ENCODE results near the gene TAMALIN.

The TAMALIN gene

DNA sequence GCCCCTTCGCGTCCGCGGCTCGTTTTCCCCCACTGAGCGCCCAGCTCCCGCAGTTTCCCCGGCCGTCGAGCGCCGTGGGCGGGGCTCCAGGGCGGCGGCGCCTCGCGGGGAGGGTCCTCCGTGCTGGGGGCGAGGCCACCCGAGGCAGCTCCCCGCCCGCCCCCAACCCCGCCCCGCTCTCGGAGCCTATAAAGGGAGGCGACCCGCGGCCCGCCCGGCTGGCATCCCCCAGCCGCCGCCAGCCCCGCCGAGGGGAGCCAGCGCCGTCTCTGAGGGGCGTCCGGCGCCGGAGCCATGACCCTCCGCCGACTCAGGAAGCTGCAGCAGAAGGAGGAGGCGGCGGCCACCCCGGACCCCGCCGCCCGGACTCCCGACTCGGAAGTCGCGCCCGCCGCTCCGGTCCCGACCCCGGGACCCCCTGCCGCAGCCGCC lies at the start of gene TAMALIN:
TAMALIN (plus strand) TSS at position 221 of the 432 bp plus-strand sequence; CDS start at position 295, 74 bp downstream.
- H3K9me3 Mint-ChIP-seq, result no peaks in the 10 kb centered on the region
- H3K4me3 Mint-ChIP-seq, result peak within 1 kb of the TSS; percentile 83
- DNase-seq (ENCODE audit: low spot score in 2 of 2) (peak in 1 of 2 donors; percentile 68), ATAC-seq (peak; percentile 73)
- peak within 1 kb of the TSS; percentile 83 for H3K27ac Mint-ChIP-seq
- H3K36me3 Mint-ChIP-seq, result peaks cover 28% of the 10 kb centered on the region
- peaks cover 32% of the 10 kb centered on the region for H3K4me1 Mint-ChIP-seq

- DNase-seq (ENCODE audit: low spot score in 2 of 2) (no peak), ATAC-seq (no peak)
- H3K36me3 Mint-ChIP-seq, result no peaks in the 10 kb centered on the region
- no peaks in the 10 kb centered on the region for H3K9me3 Mint-ChIP-seq
- no peak overlapping the region for H3K4me3 Mint-ChIP-seq
- no peak overlapping the region for H3K27ac Mint-ChIP-seq
- peaks cover 28% of the 10 kb centered on the region for H3K4me1 Mint-ChIP-seq
Measured at GRCh38 chr12:51958542-51958941, 48.2 kb upstream of the TAMALIN start.

GRCh38 chr12:51959211-51959610 lies 47.5 kb upstream of the TAMALIN start:
- no peak for ATAC-seq
- no peak overlapping the region for H3K4me3 Mint-ChIP-seq
- no peak for DNase-seq (ENCODE audit: low spot score in 2 of 2)
- H3K9me3 Mint-ChIP-seq, result no peaks in the 10 kb centered on the region
- H3K36me3 Mint-ChIP-seq, result no peaks in the 10 kb centered on the region
- peaks cover 21% of the 10 kb centered on the region for H3K4me1 Mint-ChIP-seq
- H3K27ac Mint-ChIP-seq, result peak overlapping the region; percentile 15

GRCh38 chr12:51959921-51960320 lies 46.8 kb upstream of the TAMALIN start:
- no peaks in the 10 kb centered on the region for H3K36me3 Mint-ChIP-seq

GRCh38 chr12:51960488-51960887 lies 46.3 kb upstream of the TAMALIN start:
- DNase-seq (ENCODE audit: low spot score in 2 of 2) (no peak), ATAC-seq (no peak)
- H3K4me3 Mint-ChIP-seq, result no peak overlapping the region
- H3K36me3 Mint-ChIP-seq, result no peaks in the 10 kb centered on the region
- H3K4me1 Mint-ChIP-seq, result peaks cover 19% of the 10 kb centered on the region
- H3K9me3 Mint-ChIP-seq, result no peaks in the 10 kb centered on the region
- no peak overlapping the region for H3K27ac Mint-ChIP-seq

More at GRCh38 chr12:51959921-51960320, 46.8 kb upstream of the TAMALIN start:
- H3K4me1 Mint-ChIP-seq, result peaks cover 20% of the 10 kb centered on the region
- H3K9me3 Mint-ChIP-seq, result no peaks in the 10 kb centered on the region
- ATAC-seq, result no peak
- H3K27ac Mint-ChIP-seq, result no peak overlapping the region
- DNase-seq (ENCODE audit: low spot score in 2 of 2), result no peak
- no peak overlapping the region for H3K4me3 Mint-ChIP-seq

- H3K27ac Mint-ChIP-seq, result no peak overlapping the region
- peaks cover 15% of the 10 kb centered on the region for H3K4me1 Mint-ChIP-seq
- no peaks in the 10 kb centered on the region for H3K9me3 Mint-ChIP-seq
- no peak for DNase-seq (ENCODE audit: low spot score in 2 of 2)
- H3K36me3 Mint-ChIP-seq, result no peaks in the 10 kb centered on the region
- no peak overlapping the region for H3K4me3 Mint-ChIP-seq
- ATAC-seq, result no peak
Measured at GRCh38 chr12:51960890-51961289, 45.9 kb upstream of the TAMALIN start.

GRCh38 chr12:51961834-51962233 lies 44.9 kb upstream of the TAMALIN start:
- H3K9me3 Mint-ChIP-seq, result no peaks in the 10 kb centered on the region
- no peaks in the 10 kb centered on the region for H3K36me3 Mint-ChIP-seq
- no peak for ATAC-seq
- H3K27ac Mint-ChIP-seq, result no peak overlapping the region
- no peak for DNase-seq (ENCODE audit: low spot score in 2 of 2)
- H3K4me3 Mint-ChIP-seq, result no peak overlapping the region
- peaks cover 12% of the 10 kb centered on the region for H3K4me1 Mint-ChIP-seq

DNA sequence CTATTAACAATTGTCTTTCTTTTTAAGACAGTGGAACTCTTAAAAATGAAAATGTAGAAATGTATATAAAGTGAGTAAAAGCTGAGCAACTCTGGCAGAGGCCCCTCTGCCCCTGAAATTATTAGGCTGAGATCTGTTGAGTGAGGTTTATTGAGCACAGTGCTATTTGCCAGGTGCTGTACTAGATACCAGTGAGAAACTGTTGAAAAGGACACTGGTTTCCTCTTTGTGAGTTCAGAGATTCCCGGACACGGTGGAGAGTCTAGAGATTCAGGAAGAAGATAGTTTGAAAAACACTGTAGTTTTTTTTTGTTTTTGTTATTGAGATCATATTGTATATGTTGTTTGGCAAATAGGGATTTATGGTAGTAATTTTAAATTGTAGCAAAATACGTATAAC lies 44.0 kb upstream of the TAMALIN start:
- Mint-ChIP-seq H3K4me1 (peaks cover 12% of the 10 kb centered on the region), H3K4me3 (no peak overlapping the region), H3K27ac (no peak overlapping the region), H3K36me3 (no peaks in the 10 kb centered on the region), H3K9me3 (no peaks in the 10 kb centered on the region)
- DNase-seq (ENCODE audit: low spot score in 2 of 2) (no peak), ATAC-seq (no peak)

- Mint-ChIP-seq H3K4me3 (no peak overlapping the region), H3K9me3 (no peaks in the 10 kb centered on the region), H3K36me3 (no peaks in the 10 kb centered on the region), H3K27ac (no peak overlapping the region), H3K4me1 (peaks cover 12% of the 10 kb centered on the region)
- no peak for ATAC-seq
- no peak for DNase-seq (ENCODE audit: low spot score in 2 of 2)
Measured at GRCh38 chr12:51963477-51963876, 43.3 kb upstream of the TAMALIN start.

DNA sequence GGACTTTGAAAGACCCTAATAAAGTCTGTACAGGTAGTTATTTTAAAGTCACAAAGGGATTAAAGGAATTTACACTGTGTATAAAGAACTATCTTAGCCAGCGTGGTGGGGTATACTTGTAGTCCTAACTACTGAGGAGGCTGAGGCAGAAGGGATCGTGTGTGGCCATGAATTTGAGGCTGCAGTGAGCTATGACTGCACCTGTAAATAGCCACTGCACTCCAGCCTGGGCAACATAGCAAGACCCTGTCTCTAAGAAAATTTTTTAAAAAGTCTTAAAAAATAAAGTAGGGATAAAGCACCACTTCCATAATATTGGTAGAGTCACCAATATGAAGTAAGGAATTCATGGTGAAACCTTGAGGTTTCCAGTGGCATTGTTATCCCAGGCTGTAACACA lies 37.1 kb upstream of the TAMALIN start:
- ATAC-seq, result no peak
- Mint-ChIP-seq H3K9me3 (no peaks in the 10 kb centered on the region), H3K36me3 (no peaks in the 10 kb centered on the region), H3K4me1 (peaks cover 51% of the 10 kb centered on the region), H3K4me3 (peak overlapping the region; percentile 65), H3K27ac (peak overlapping the region; percentile 15)
- no peak for DNase-seq (ENCODE audit: low spot score in 2 of 2)

GRCh38 chr12:51970904-51971646 lies 35.7 kb upstream of the TAMALIN start:
- peaks cover 65% of the 10 kb centered on the region for H3K4me1 Mint-ChIP-seq
- peak overlapping the region; percentile 65 for H3K4me3 Mint-ChIP-seq
- peak overlapping the region; percentile 65 for H3K27ac Mint-ChIP-seq
- ATAC-seq (peak; percentile 95), DNase-seq (ENCODE audit: low spot score in 2 of 2) (peak; percentile 34 to 80)
- H3K36me3 Mint-ChIP-seq, result peaks cover 9% of the 10 kb centered on the region
- H3K9me3 Mint-ChIP-seq, result no peaks in the 10 kb centered on the region

- DNase-seq (ENCODE audit: low spot score in 2 of 2) (no peak), ATAC-seq (no peak)
- Mint-ChIP-seq H3K36me3 (peaks cover 16% of the 10 kb centered on the region), H3K9me3 (no peaks in the 10 kb centered on the region), H3K4me3 (peak overlapping the region; percentile 65), H3K27ac (peak overlapping the region; percentile 65), H3K4me1 (peaks cover 73% of the 10 kb centered on the region)
Measured at GRCh38 chr12:51971679-51972421, 34.9 kb upstream of the TAMALIN start.

DNA sequence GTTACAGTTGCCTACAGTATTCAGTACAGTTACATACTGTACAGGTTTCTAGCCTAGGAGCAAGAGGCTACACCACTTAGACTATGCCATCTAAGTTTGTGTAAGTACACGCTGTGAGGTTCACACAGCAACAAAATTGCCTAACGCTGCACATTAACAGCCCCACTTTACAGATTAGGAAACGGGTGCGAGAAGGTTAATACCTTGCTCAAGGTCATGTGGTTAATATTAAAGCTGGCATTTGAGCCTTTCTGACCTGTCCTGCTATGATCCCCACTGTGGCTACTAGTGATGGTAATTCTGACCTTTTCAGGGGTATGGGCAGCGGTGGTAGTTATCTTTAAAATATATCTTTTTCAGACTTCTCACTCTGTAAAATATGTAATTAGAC lies 34.3 kb upstream of the TAMALIN start:
- Mint-ChIP-seq H3K9me3 (no peaks in the 10 kb centered on the region), H3K4me1 (peaks cover 73% of the 10 kb centered on the region), H3K36me3 (peaks cover 21% of the 10 kb centered on the region), H3K4me3 (peak overlapping the region; percentile 65), H3K27ac (peak overlapping the region; percentile 4)
- DNase-seq (ENCODE audit: low spot score in 2 of 2) (no peak), ATAC-seq (no peak)

GRCh38 chr12:51972849-51973273 lies 33.9 kb upstream of the TAMALIN start:
- H3K4me3 Mint-ChIP-seq, result peak overlapping the region; percentile 65
- peaks cover 25% of the 10 kb centered on the region for H3K36me3 Mint-ChIP-seq
- H3K9me3 Mint-ChIP-seq, result no peaks in the 10 kb centered on the region
- peak overlapping the region; percentile 4 for H3K27ac Mint-ChIP-seq
- DNase-seq (ENCODE audit: low spot score in 2 of 2), result peak; percentile 25 to 67
- peak; percentile 76 for ATAC-seq
- peaks cover 73% of the 10 kb centered on the region for H3K4me1 Mint-ChIP-seq

GRCh38 chr12:51973560-51973959 lies 33.2 kb upstream of the TAMALIN start:
- Mint-ChIP-seq H3K4me3 (peak overlapping the region; percentile 19), H3K9me3 (no peaks in the 10 kb centered on the region), H3K27ac (no peak overlapping the region), H3K4me1 (peaks cover 73% of the 10 kb centered on the region), H3K36me3 (peaks cover 32% of the 10 kb centered on the region)
- DNase-seq (ENCODE audit: low spot score in 2 of 2) (no peak), ATAC-seq (no peak)

GRCh38 chr12:51974646-51975045 lies 32.1 kb upstream of the TAMALIN start:
- ATAC-seq (no peak), DNase-seq (ENCODE audit: low spot score in 2 of 2) (no peak)
- H3K4me1 Mint-ChIP-seq, result peaks cover 76% of the 10 kb centered on the region
- H3K27ac Mint-ChIP-seq, result no peak overlapping the region
- H3K9me3 Mint-ChIP-seq, result no peaks in the 10 kb centered on the region
- H3K4me3 Mint-ChIP-seq, result peak overlapping the region; percentile 19
- H3K36me3 Mint-ChIP-seq, result peaks cover 41% of the 10 kb centered on the region

All from stimulated activated effector memory CD8-positive, alpha-beta T cell treated with anti-CD3 and anti-CD28 coated beads, Interleukin-12 subunit alpha, Interleukin-12 subunit beta, amount 100 ng/mL, for 72 hours (primary cell).